ENCODE measurements around the gene ANKRD10.

ANKRD10 gene

DNA sequence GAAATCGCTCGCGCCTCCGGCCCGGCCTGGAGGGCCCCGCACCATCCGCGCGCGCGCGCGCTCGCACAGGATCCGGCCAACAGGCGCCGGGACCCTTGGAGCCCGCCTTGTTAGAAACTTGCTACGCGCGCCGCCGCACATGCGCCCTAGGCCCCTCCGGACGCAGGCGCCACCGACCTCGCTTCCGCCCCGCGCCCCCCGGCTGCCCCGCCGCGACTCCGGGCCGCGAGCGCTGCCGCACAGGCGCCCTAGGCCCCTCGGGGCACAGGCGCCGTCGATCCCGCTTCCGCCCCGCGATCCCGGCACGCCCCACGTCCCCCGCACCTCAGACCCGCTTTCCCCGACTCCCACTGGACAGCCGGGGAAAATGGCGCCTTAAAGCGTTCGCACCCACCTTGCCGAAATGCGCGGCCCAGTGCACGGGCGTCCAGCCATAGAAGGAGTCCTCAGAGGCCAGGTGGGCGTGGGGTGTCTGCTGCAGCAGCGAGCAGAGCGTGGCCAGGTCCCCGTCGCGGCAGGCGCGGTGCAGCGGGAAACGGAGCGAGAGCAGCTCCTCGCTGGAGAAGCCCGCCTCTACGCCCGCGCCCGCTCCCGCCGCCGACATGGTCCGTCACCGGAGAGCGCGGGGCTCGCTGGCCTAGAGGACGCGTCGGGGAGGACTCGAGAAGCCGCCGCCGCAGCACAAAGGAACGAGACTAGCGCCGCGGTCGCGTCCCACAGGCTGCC, 375 bp downstream of the ANKRD10 start:
- peak; percentile 81 for DNase-seq

DNA sequence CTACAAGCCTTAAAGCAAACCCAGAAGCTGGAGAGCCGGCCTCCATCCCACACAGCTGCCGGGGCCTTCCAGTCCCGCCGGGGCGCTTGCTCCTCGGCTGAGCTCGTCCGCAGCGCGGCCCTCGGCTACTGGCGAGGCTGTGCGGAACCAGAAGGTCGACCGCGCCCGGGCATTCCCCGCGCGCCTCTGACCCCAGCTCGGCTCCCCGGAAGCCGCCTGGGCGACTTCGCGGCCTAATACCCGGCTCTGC, 863 bp downstream of the ANKRD10 start:
- DNase-seq = no peak

- DNase-seq = no peak
These were observed 1.4 kb downstream of the ANKRD10 start for GRCh38 chr13:110913322-110914080.

- no peak for DNase-seq
These were observed 2.2 kb downstream of the ANKRD10 start for GRCh38 chr13:110912651-110913051.

DNA sequence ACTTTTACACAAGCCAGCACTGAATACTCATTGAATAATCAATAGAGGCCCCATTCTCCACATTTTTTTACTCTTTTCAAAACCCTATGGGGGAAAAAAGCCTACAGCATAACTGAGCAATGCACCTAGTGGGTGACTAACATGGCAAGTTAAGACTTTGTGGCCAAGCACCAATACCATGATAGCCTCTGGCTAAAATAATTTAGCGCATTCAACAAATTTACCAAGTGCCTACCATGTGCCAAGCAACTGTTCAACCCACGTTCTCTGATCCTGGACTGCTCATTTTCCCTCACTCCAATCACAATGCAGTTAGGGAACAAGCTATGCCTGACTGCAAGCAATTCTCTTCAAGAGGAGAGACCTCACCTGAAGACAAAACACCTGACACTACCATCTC, 3.0 kb downstream of the ANKRD10 start:
- DNase-seq = no peak

DNA sequence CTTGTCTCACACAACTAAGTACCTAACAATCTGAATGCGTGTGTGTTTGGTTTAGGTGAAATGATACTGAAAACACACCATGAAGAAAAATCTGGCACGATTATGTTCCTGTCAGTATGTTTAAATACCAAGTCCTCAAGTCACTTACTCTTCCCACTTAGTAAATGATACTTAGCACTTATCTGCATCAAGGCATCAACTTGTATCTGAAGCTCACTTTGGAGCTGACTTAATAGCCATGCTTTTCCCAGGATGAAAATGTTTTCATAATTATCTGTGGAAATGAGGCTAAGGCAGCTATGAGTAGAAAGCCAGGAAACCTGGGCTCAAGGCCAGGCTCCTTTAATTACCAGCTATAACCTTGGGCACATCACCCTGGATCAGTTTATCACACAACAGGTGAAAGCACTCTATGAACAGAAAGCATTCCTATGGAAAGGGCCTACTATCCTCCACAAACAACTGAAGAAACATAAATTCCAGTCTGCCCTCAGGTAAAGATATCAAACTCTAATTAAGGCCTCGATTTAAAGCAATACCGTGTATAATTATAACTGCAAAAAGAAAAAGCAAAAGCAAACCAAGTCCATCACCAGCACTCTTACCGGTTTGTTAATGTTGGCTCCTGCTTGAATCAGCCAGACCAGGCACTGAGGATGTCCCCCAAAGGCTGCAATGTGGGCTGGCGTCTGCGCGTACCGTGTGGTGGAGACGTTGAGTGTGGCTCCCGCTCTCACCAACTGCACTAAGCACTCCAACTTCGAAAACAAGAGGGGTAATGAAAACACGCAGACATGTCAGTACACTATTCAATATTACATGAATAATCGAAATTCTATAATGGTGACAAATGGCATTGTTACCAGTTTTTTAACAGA, 4.6 kb downstream of the ANKRD10 start:
- no peak for DNase-seq

GRCh38 chr13:110907951-110908898, 6.6 kb downstream of the ANKRD10 start:
- no peak for DNase-seq

DNA sequence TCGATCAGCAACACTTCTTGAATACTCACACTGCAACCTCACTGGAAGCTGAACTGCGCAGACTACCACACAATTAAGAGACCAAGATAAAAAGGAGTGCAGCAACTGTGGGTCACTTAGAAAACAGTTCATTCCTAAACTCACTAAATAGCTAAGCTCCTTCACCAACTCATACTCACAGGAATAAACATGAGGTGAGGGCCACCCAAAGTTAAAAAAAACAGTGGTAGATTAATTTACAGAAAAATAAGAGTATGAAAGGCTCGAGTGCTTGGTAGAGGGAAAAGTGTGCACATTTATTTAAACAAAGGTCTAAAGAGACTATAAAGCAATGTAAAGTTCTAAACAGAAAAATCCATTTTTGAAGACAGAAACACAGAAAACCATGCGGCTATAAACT, 7.6 kb downstream of the ANKRD10 start:
- DNase-seq = no peak

GRCh38 chr13:110904748-110905147, 10.1 kb downstream of the ANKRD10 start:
- no peak for DNase-seq

DNA sequence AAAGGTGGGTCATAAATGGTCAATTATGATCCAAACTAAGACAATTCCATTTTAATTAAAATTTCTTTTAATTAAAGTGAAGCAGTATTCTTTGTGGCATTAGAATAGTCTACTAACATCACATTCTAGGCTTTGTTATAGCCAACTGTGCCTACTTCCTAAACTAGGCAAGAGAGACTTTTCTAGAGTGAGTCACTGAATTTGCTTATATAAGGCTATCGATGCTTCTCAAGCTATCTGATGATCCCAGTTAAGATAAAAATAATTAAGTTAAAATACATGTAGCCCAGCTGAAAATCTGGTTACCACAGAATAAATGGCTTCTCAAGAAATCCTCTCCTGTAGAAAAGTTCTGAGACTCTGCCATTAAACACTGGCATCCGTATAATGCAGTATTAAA, 12.5 kb downstream of the ANKRD10 start:
- no peak for DNase-seq

DNA sequence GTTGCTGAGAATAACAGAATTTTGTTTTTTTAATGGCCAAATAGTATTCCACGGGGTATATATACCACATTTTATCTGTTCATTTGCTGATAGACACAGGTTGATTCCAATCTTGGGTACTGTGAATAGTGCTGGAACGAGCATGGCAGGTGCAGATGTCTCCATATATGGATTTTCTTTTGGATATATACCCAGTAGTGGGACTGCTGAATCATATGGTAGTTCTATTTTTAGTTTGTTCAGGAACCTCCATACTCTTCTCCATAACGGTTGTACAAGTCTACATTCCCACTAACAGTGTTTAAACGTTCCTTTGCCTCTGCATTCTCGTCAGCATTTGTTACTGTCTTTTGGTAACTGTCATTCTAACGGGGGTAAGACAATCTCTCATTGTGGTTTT, 17.3 kb downstream of the ANKRD10 start:
- no peak for DNase-seq

- no peak for DNase-seq
These were observed 17.9 kb downstream of the ANKRD10 start for GRCh38 chr13:110897014-110897413.

DNA sequence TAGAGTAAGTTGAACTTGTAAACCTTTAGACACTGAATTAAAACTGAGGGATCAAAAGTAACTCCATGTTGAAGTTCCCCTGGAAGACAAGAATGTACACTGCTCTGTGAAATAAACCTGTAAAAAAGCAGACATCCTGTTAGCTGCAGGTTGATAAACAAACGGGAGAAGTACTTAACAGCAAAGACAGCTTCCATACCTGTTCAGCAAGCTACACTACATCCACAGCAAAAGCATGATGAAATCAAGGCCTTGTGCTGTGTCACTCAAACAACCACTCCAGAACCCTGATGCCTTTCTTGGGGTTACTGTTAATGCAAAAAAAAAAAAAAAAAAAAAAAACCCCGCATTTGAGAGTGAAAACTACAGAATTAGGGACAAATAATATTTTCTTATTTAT, 20.8 kb downstream of the ANKRD10 start:
- no peak for DNase-seq

DNA sequence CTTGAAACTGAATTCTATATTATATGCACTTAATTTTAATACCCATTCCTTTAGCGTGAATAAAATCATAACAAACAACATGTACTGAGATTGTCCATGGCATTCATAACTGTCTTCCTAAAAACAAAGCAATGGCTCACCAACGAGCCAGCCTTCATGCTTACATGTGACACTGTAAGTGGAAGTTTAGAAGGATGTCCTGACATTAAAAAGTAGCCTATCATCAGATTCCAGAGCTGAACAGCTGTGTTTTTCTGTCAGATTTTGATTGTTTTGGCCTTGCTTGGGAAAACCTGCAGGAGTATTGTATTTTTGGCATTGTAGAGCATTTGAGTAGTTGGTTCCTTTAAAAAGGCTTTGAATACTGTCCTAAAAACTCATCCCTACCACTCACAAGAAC, 21.3 kb downstream of the ANKRD10 start:
- DNase-seq = no peak

DNA sequence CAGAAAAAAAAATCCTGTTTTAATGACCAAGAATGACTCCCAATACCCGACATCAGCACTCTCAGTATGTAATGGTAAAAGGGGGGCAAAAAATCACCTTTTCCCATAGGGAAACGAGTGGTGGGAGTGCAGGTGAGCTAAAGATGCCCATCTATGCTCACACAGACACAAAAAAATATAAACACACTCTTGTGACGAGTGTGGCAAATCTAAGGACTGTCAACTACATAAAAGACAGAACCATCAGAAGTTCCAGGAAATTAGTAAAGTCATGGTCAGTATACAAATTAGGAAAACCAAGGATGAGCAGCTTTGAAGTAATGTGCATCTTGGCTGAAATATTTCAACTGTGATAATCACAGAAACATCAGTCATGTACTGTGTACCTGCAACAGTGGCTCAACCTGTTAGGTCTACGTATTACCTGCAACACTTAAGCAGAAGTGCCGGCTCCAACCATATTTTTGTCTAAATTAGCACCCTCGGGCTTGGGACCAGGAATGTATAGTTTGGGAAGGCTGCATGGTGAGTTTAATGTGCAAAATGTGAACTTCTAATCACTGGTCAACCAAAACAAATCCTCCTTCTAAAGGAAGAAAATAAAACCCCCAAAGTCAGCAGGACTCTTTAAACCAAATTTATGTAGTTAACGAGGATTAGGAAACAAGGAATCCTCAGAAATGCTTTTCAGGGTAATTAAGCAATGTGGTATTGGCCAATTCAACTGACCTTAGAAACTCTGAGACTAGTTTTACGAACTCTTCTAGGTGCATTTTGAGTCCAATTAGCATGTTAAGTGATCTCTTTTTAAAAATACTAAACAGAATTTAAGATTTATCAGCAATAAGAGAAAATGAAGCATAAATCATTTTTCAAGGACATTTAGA, 24.3 kb downstream of the ANKRD10 start:
- DNase-seq = no peak

DNA sequence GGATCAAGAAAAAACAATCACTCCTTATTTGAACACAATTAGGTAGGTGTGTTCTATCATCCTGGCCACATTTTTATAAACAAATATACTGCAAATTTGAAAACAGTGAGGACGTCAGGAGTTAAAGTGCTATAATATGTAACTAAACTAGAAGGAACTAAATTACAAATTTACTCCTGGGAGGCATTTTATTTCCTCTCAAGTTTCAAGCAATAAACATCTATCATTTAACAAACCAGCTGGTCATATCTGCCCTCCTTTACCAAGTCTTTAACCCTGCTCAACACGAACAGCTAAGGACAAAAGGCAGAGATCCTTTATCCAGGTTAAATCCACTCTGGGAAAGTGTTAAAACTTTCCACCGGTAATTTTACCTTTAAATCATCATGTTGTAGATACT, 26.5 kb downstream of the ANKRD10 start:
- DNase-seq = no peak

DNA sequence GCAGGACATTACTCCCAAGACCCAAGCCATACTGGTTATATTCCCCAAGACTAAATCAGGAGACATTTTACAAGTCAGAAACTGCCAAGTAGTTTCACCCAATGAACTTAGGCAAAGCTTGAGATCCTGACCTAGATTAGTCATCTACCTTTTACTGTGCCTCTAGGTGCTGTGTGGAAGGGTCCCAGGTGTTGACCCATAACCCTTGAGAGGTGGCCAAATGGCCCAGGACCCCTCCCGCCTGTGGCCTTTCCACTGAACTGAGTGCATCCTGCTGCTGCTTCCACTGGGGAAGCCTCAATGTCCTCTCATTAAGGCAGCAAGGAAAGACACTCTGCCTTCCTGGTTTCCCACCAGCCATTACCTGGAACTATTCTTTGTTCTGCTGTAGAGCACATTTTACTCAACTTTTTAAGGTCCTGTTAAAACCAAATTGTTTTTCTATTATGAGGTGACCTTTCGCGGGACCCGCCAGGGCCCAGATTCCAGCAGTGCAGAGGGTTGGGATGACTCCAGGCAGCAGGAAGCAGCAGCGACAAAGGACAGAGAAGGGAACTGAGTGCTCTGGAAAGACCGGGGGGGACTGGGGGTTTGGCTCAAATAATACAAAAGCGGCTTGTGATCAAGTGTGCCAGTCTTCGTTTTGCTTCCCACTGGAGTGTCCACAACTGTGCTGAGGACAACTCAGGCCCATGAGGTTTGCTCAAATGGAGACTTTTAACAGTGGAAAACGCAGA, 27.1 kb downstream of the ANKRD10 start:
- no peak for DNase-seq

DNA sequence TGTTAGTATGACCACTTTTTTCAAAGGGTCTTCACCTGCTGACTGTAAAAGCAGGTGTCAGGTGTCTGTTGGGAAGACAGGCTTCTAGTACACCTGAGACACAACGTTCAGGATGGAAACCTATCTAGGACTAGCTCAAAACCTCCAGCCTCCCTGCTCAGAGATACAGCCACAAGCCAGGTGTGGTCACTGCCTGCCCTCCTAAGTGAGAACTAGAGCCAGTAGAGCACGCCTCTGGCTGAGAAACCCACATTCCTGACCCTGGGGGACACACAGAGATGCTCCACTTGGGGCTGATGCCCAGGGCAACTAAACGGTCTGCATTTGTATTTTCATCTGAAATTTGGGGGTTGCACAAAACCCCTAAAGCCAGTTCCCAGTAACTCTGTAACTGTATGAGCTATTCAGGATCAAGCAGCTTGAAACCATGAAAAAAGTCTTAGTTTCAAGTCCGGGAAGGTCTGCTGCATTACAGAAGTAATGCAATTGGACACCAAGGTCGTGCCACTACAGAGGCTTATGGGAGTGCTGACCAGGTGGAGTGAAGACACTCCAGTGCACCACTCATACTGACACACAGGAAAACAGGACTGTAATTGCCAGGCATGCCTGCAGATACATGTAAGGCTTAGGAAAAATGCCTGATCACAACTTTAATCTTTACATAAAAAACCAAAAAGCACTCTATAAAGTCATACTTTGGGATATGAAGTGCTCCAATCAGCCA, 27.8 kb downstream of the ANKRD10 start:
- no peak for DNase-seq

- DNase-seq = no peak
These were observed 28.7 kb downstream of the ANKRD10 start for GRCh38 chr13:110885966-110886869.
